Measurements from ENCODE around the gene YTHDF1.

YTHDF1 gene

DNA sequence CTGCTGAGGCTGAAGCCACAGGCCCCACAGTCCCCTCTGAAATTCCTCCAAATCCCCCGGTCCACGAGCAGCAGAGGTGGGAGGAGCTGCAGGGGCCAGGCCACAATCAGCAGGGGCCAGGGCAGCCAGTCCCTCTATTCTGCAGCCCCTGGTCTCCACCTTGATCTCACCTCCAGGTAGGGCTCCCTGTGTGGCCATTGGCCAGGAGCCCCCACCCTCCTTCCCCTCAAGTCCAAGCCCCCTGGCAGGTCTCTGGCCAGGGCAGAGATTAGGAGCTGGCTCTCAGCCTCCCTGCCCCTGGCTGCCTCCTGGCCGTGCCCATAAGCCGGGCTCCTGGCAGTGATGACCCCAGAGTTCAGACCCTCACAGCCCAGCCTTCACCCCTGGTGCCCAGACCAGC, 34.7 kb downstream of the YTHDF1 start:
- Histone ChIP-seq H3K4me3 (no peak overlapping the region), H3K9me3 (replicated peaks in 1 of 11) (peaks cover 0 to 21% (median 0%) of the 10 kb centered on the region in 11 experiments; a peak in 8 of 22 replicates), H3K4me1 (peaks cover 39 to 60% (median 48%) of the 10 kb centered on the region in 10 experiments), H3K27me3 (peaks cover 31 to 48% (median 38%) of the 10 kb centered on the region in 11 experiments), H4K20me1 (peaks cover 3 to 80% (median 43%) of the 10 kb centered on the region in 11 experiments; a peak in 20 of 22 replicates), H3K36me3 (no peaks in the 10 kb centered on the region), H3K27ac (no peak overlapping the region), H3K4me2 (peak overlapping the region in 3 of 11 experiments; percentile 96 to 97 (median 97); a peak in 5 of 22 replicates), H3K9ac (peak overlapping the region in 2 of 11 experiments; percentile 23 to 34; a peak in 1 of 22 replicates)
- no peak for TF ChIP-seq Cebpa-rat (IDR thresholded peaks at IDR 0.05)

DNA sequence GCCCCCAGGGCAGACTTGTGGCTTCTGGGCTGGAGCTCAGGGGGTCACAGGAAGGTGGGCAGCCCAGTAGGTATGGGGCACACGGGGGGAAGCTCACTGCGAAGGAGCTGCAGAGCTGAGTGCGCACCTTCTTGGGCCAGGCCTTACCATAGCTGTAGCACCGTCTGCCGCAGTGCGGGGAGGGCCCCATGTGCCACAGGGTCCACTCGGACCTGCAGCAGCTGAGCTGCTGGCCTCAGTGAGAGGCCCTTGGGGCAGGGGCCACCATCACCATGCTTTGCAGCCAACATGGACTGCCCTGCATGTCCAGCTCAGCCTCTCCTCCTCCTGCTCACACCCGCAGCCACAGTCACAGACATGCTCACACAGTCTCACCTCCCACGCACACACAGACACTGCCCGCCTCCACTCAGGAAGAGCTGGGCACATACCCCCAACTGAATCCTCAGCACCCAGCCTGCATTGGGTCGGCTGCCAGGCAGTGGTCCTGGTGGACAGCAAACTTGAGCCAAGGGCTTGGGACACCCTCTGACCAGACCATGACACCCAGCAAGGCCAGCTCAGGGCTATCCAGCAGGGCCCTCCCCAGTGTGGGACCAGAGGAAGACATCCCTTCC, 35.3 kb downstream of the YTHDF1 start:
- peak overlapping the region in 2 of 11 experiments; percentile 23 to 34; a peak in 1 of 22 replicates for H3K9ac ChIP-seq
- TF ChIP-seq Cebpa-rat (IDR thresholded peaks at IDR 0.05): no peak
- H3K4me2 ChIP-seq: peak overlapping the region; percentile 95 to 99 (median 97); a peak in 19 of 22 replicates
- peaks cover 39 to 65% (median 52%) of the 10 kb centered on the region in 10 experiments for H3K4me1 ChIP-seq
- H4K20me1 ChIP-seq: peaks cover 6 to 83% (median 46%) of the 10 kb centered on the region in 11 experiments; a peak in 20 of 22 replicates
- peaks cover 37 to 53% (median 43%) of the 10 kb centered on the region in 11 experiments for H3K27me3 ChIP-seq
- no peaks in the 10 kb centered on the region for H3K36me3 ChIP-seq
- no peak overlapping the region for H3K4me3 ChIP-seq
- H3K9me3 ChIP-seq (replicated peaks in 1 of 11): peaks cover 0 to 17% (median 0%) of the 10 kb centered on the region in 11 experiments; a peak in 8 of 22 replicates
- no peak overlapping the region for H3K27ac ChIP-seq

GRCh38 chr20:63179687-63180568, 36.0 kb downstream of the YTHDF1 start:
- Histone ChIP-seq H3K27me3 (peaks cover 44 to 61% (median 51%) of the 10 kb centered on the region in 11 experiments), H3K4me1 (peaks cover 47 to 73% (median 59%) of the 10 kb centered on the region in 10 experiments), H3K36me3 (no peaks in the 10 kb centered on the region), H4K20me1 (peaks cover 6 to 90% (median 50%) of the 10 kb centered on the region in 11 experiments; a peak in 20 of 22 replicates), H3K9me3 (replicated peaks in 1 of 11) (peaks cover 0 to 17% (median 0%) of the 10 kb centered on the region in 11 experiments; a peak in 7 of 22 replicates), H3K9ac (peak overlapping the region in 2 of 11 experiments; percentile 34 to 37; a peak in 1 of 22 replicates), H3K4me3 (peak overlapping the region in 3 of 10 experiments; percentile 52 to 68 (median 61); a peak in 5 of 20 replicates), H3K27ac (no peak overlapping the region), H3K4me2 (peak overlapping the region; percentile 95 to 99 (median 97))
- TF ChIP-seq Cebpa-rat (IDR thresholded peaks at IDR 0.05): no peak

DNA sequence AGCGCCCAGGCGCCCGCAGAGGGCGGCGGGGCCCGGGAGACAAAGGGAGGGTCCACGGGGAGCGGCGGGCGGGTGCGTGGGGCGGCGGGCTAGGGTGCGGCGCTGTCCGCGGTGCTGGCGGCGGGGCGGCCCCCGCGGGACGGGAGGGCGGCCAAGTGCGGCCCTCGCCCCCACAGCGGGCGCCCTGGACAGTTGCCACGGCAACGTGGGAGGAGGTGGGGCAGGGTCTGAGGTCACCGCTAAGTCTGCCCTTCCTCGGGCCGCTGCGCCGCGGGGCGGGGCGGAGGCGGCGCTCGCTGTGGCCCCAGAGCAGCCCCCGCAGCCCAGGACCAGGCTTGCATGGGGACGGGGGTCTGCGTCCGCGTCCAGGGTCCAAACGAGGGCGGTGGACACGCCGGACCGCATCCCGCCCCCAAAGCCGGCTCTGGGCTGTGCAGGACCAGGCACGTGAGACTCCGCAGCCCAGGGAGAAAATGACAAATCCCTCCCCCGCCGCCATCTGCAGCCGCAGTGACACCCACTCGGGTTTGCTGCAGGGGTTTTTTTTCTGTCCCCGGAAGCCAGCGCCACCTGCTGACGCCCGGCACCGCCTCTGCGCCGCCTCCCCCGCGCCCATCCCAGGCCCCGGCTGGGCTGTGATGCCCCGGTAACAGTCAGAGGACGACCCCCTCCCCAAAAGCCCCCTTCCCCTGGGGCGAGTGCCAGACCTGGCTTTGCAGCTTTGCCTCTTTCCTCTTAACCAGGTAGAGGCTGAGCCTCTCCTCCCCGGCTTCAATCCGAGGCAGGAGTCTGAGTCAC, 36.8 kb downstream of the YTHDF1 start:
- no peaks in the 10 kb centered on the region for H3K36me3 ChIP-seq
- peaks cover 0 to 17% (median 0%) of the 10 kb centered on the region in 11 experiments; a peak in 7 of 22 replicates for H3K9me3 ChIP-seq (replicated peaks in 1 of 11)
- H3K4me2 ChIP-seq: peak overlapping the region; percentile 95 to 99 (median 97)
- peaks cover 6 to 91% (median 55%) of the 10 kb centered on the region in 11 experiments; a peak in 20 of 22 replicates for H4K20me1 ChIP-seq
- peak overlapping the region in 4 of 11 experiments; percentile 20 to 55 (median 30); a peak in 3 of 22 replicates for H3K9ac ChIP-seq
- TF ChIP-seq Cebpa-rat (IDR thresholded peaks at IDR 0.05): no peak
- peaks cover 52 to 69% (median 59%) of the 10 kb centered on the region in 11 experiments for H3K27me3 ChIP-seq
- no peak overlapping the region for H3K27ac ChIP-seq
- peaks cover 55 to 81% (median 68%) of the 10 kb centered on the region in 10 experiments for H3K4me1 ChIP-seq
- H3K4me3 ChIP-seq: peak overlapping the region; percentile 42 to 68 (median 56)

- no peak for TF ChIP-seq Cebpa-rat (IDR thresholded peaks at IDR 0.05)
- Histone ChIP-seq H3K27ac (no peak overlapping the region), H3K36me3 (no peaks in the 10 kb centered on the region), H3K9ac (peak overlapping the region in 1 of 11 experiments; percentile 32; a peak in 1 of 22 replicates), H3K4me2 (peak overlapping the region; percentile 95 to 99 (median 97)), H4K20me1 (peaks cover 6 to 94% (median 60%) of the 10 kb centered on the region in 11 experiments; a peak in 20 of 22 replicates), H3K4me1 (peaks cover 60 to 83% (median 74%) of the 10 kb centered on the region in 10 experiments), H3K9me3 (replicated peaks in 1 of 11) (peaks cover 0 to 17% (median 0%) of the 10 kb centered on the region in 11 experiments; a peak in 7 of 22 replicates), H3K27me3 (peaks cover 59 to 76% (median 66%) of the 10 kb centered on the region in 11 experiments), H3K4me3 (peak overlapping the region; percentile 6 to 61 (median 50); a peak in 14 of 20 replicates)
Measured at GRCh38 chr20:63178446-63178820, 37.5 kb downstream of the YTHDF1 start.

DNA sequence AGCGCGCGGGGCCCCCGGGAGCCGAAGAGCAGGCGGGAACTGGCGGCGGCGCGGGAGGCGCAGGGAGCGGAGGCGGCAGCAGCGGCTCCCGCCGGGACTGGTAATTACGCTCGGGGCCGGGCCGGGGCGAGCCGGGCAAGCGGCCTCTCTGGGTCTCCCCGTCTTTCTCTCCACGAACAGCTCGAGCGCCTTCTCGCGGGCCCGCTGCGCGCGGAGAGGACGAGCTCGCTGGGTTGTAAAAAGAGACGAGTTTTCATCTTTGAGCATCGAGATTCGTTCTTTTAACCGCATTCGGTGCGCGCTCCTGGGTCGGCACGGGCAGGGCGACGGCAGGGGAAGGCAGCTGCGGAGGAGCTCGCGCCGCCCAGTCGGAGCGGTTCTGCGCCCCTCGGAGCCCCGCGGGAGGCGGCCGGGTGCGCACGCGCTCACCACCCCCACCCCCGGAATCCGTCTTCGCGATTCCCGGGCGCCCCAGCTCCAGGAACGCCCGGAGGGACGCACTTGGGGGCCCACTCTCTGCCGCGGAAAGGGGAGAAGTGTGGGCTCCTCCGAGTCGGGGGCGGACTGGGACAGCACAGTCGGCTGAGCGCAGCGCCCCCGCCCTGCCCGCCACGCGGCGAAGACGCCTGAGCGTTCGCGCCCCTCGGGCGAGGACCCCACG, 38.0 kb downstream of the YTHDF1 start:
- Histone ChIP-seq H3K27ac (no peak overlapping the region), H3K36me3 (no peaks in the 10 kb centered on the region), H3K4me2 (peak overlapping the region; percentile 95 to 99 (median 97)), H3K4me1 (peaks cover 60 to 88% (median 79%) of the 10 kb centered on the region in 10 experiments), H4K20me1 (peaks cover 6 to 94% (median 59%) of the 10 kb centered on the region in 11 experiments; a peak in 20 of 22 replicates), H3K27me3 (peaks cover 64 to 81% (median 69%) of the 10 kb centered on the region in 11 experiments), H3K9ac (peak overlapping the region in 1 of 11 experiments; percentile 32; a peak in 1 of 22 replicates), H3K4me3 (peak overlapping the region; percentile 6 to 59 (median 48); a peak in 17 of 20 replicates), H3K9me3 (replicated peaks in 1 of 11) (peaks cover 0 to 17% (median 0%) of the 10 kb centered on the region in 11 experiments; a peak in 7 of 22 replicates)
- no peak for TF ChIP-seq Cebpa-rat (IDR thresholded peaks at IDR 0.05)

DNA sequence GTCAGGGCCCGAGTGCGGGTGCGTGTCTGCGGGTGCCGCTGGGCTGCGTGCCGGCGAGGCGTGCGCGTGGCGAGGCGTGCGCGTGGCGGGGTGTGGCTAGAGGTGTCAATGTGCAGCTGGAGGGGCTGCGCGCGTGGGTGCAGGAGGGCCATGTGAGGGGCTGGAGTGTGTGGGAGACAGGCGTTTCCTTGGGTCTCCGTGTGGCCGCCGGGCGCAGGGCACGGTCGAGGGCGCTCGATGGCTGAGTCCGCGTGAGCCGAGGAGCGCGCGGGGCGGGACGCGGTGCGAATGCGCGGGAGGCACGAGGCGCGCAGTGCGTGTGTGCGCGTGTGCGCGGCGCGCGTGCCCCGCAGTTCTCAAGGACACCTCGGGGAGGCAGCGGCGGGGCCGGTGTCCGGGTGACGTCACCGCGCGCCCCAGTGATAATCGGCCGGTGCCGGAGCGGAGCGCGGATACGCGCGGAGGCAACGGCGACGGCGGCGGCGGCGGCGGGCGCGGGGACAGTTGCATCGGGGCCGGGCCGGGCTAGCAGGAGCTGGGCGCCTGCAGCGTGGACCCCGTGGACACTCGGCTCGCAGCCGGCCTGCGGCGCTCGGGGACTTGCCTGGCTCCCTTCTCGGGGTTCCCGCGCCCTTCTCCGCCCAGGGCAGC, 38.7 kb downstream of the YTHDF1 start:
- Histone ChIP-seq H4K20me1 (peaks cover 6 to 94% (median 54%) of the 10 kb centered on the region in 11 experiments; a peak in 20 of 22 replicates), H3K4me3 (peak overlapping the region; percentile 6 to 59 (median 48); a peak in 17 of 20 replicates), H3K27ac (no peak overlapping the region), H3K9ac (no peak overlapping the region), H3K36me3 (no peaks in the 10 kb centered on the region), H3K27me3 (peaks cover 66 to 86% (median 71%) of the 10 kb centered on the region in 11 experiments), H3K4me1 (peaks cover 60 to 94% (median 86%) of the 10 kb centered on the region in 10 experiments), H3K4me2 (peak overlapping the region; percentile 95 to 99 (median 97)), H3K9me3 (replicated peaks in 1 of 11) (peaks cover 0 to 17% (median 0%) of the 10 kb centered on the region in 11 experiments; a peak in 7 of 22 replicates)
- no peak for TF ChIP-seq Cebpa-rat (IDR thresholded peaks at IDR 0.05)

Data from BLaER1 treated with 17β-estradiol and CSF1 and Interleukin-3, amounts not matched to agents 10 nM and 100 nM (cell line).